GM12878 (cell line): ENCODE results near the gene FAT1. TPM values are rescaled to one million over a fixed set of nuclear protein-coding genes. Genes with fewer than 3 reads are reported as not detected.

Experiments used
- ATAC-seq: fragments of 200-7000 bp; cut with Tn5 transposase; 3 replicates; pipeline ENCODE4 v1.9.1; 2020; ENCODE audit warnings: mild to moderate bottlenecking, moderate library complexity
- BruUV-seq: library from RNA; stranded (reverse); fragments of 400-500 nt; replicated peaks from 2 replicates; lab custom pipeline; 2021; lab: Mats Ljungman, UMichigan
- CTCF ChIA-PET: fragments of 300-600 bp; sonication (Branson Sonifier 250); formaldehyde crosslinking; extraction: SDS; loops from one replicate; lab custom pipeline; 2021; ENCODE audit warnings: inconsistent platforms; lab: Yijun Ruan, JAX
- POLR2A ChIA-PET: fragments of 350-600 bp; formaldehyde crosslinking; extraction: SDS; loops from one replicate; lab custom pipeline; 2021; ENCODE audit warnings: inconsistent platforms; lab: Charles Lee
- RAD21 ChIA-PET: fragments of 300-600 bp; sonication (Branson Sonifier 250); formaldehyde crosslinking; loops from one replicate; lab custom pipeline; 2023; ENCODE audit warnings: antibody characterized with exemption; ENCODE audit not compliant: unreplicated experiment; lab: Charles Lee
- SMC1A ChIA-PET: fragments of 300-600 bp; sonication (Branson Sonifier 250); formaldehyde crosslinking; loops from one replicate; lab custom pipeline; 2023; ENCODE audit not compliant: unreplicated experiment, uncharacterized antibody; lab: Charles Lee
- DNase-seq: peaks from one replicate; pipeline ENCODE4 v3.0.0-alpha.2; 2011; ENCODE audit warnings: low read depth, low spot score
- FAIRE-seq: peaks from 3 replicates; lab custom pipeline; 2011; peaks lifted over from hg19 to GRCh38; lab: Jason Lieb, UNC
- H2AFZ ChIP-seq: 2 replicates; pipeline ENCODE4 v1.6.0; 2011; ENCODE audit warnings: low read depth, low read length, control low read depth; ENCODE audit not compliant: control insufficient read depth
- H3K27ac ChIP-seq: 2 replicates; pipeline ENCODE4 v1.5.1; 2011; ENCODE audit warnings: control low read depth; ENCODE audit not compliant: control insufficient read depth, insufficient read depth
- H3K27me3 ChIP-seq, 2 experiments: replicated peaks in 1 of 2; 2 replicates each; pipeline versions ENCODE4 v1.6.0 to v1.6.1; 2011; ENCODE audit warnings: low read length in 1 of 2; ENCODE audit not compliant: control insufficient read depth in 2 of 2, insufficient read depth in 2 of 2
- H3K36me3 ChIP-seq, 2 experiments: 2 replicates each; pipeline ENCODE4 v1.5.1; 2011; ENCODE audit warnings: low read length in 1 of 2; ENCODE audit not compliant: control insufficient read depth in 2 of 2, insufficient read depth in 2 of 2
- H3K4me1 ChIP-seq: 2 replicates; pipeline ENCODE4 v1.6.1; 2011; ENCODE audit warnings: mild to moderate bottlenecking, low read length, moderate library complexity, mixed read lengths; ENCODE audit not compliant: control insufficient read depth, insufficient read depth
- H3K4me2 ChIP-seq: 2 replicates; pipeline ENCODE4 v1.6.0; 2011; ENCODE audit warnings: control low read depth; ENCODE audit not compliant: control insufficient read depth, insufficient read depth
- H3K4me3 ChIP-seq: fragments of 200-600 bp; sonication (generic); 2 replicates; pipeline ENCODE4 v1.5.1; 2016
- H3K79me2 ChIP-seq: 2 replicates; pipeline ENCODE4 v1.6.0; 2011; ENCODE audit warnings: low read length; ENCODE audit not compliant: control insufficient read depth, insufficient read depth
- H3K9ac ChIP-seq: 2 replicates; pipeline ENCODE4 v1.8.0; 2011; ENCODE audit warnings: low read length, control low read depth, mixed read lengths; ENCODE audit not compliant: control insufficient read depth, insufficient read depth
- H3K9me3 ChIP-seq: replicated peaks from 3 replicates; pipeline ENCODE4 v1.5.1; 2011; ENCODE audit warnings: mild to moderate bottlenecking, low read length; ENCODE audit not compliant: control insufficient read depth, insufficient read depth
- H4K20me1 ChIP-seq: 2 replicates; pipeline ENCODE4 v1.6.0; 2011; ENCODE audit not compliant: control insufficient read depth, insufficient read depth
- ASH2L ChIP-seq: fragments of 300-600, 200-600 bp; sonication (generic); IDR thresholded peaks from 2 replicates; pipeline ENCODE4 v1.6.1; 2017; ENCODE audit warnings: low read depth, mild to moderate bottlenecking, borderline replicate concordance
- DPF2 ChIP-seq: fragments of 450-650 bp; IDR thresholded peaks from 2 replicates; pipeline ENCODE4 v1.6.1; 2017; ENCODE audit warnings: mild to moderate bottlenecking
- MYB ChIP-seq: fragments of 150-350 bp; IDR thresholded peaks from 2 replicates; pipeline ENCODE4 v1.6.1; 2014; ENCODE audit warnings: mild to moderate bottlenecking, low read depth, low read length, borderline replicate concordance
- PAX8 ChIP-seq: fragments of 450-650 bp; IDR thresholded peaks from 2 replicates; pipeline ENCODE4 v1.6.1; 2017; ENCODE audit warnings: mild to moderate bottlenecking, moderate library complexity
- PML ChIP-seq: IDR thresholded peaks from 2 replicates; pipeline ENCODE4 v1.6.1; 2012; ENCODE audit warnings: low read length, inconsistent platforms
- RAD51 ChIP-seq: fragments of 450-650 bp; IDR thresholded peaks from 2 replicates; pipeline ENCODE4 v1.6.1; 2016; ENCODE audit warnings: moderate library complexity, mild to moderate bottlenecking, inconsistent platforms
- SUPT20H ChIP-seq: IDR thresholded peaks from 2 replicates; pipeline ENCODE4 v1.6.1; 2011; ENCODE audit warnings: low read depth, mild to moderate bottlenecking, low read length, moderate library complexity, borderline replicate concordance; ENCODE audit not compliant: control insufficient read depth
- TCF7 ChIP-seq: IDR thresholded peaks from 2 replicates; pipeline ENCODE4 v1.6.1; 2014; ENCODE audit warnings: antibody characterized with exemption, borderline replicate concordance
- WRNIP1 ChIP-seq: IDR thresholded peaks from 2 replicates; pipeline ENCODE4 v1.6.1; 2011; ENCODE audit warnings: low read depth, low read length, improper control_type of control experiment, borderline replicate concordance
- YY1 ChIP-seq: IDR thresholded peaks from 2 replicates; pipeline ENCODE4 v1.6.1; 2011; ENCODE audit warnings: low read depth, mild to moderate bottlenecking, low read length
- WGBS: methylation state at CpG from one replicate; pipeline ENCODE4 v1.1.6; 2016; ENCODE audit warnings: low lambda C conversion rate; ENCODE audit not compliant: insufficient replicate concordance, insufficient coverage; ENCODE audit errors: missing lambda C conversion rate; 5-methylcytosine and 5-hydroxymethylcytosine counted together
- in situ Hi-C: fragments of 300-500 bp; cut with MboI; formaldehyde crosslinking; loops from 9 replicates; pipeline ENCODE4 v1.14.3; 2018; ENCODE audit warnings: mixed read lengths
- intact Hi-C: fragments of 100-400 bp; cut with micrococcal nuclease; formaldehyde crosslinking; loops from one replicate; pipeline ENCODE4 v1.14.2; 2022; ENCODE audit not compliant: unreplicated experiment
- polyA plus RNA-seq, 11 experiments: library from polyadenylated mRNA; depleted of rRNA in 4 of 11; unstranded in 6 of 11; stranded (reverse) in 5 of 11; fragments of >200 nt; fragmentation: Nextera tagmentation in 4 of 11; fragmentation: Illumina TruSeq in 1 of 11; extraction: Ambion mirVana in 4 of 11; extraction: Trizol in 1 of 11; gene quantifications; 1 replicate in 1 of 11; 2 replicates in 10 of 11; pipeline versions ENCODE4 v1.2.1 to v1.2.3, GENCODE V29; 2011 to 2016; ENCODE audit warnings: inconsistent platforms in 2 of 11, missing spikeins in 2 of 11, low read depth in 1 of 11
- total RNA-seq, 4 experiments: library from RNA; depleted of rRNA in 3 of 4; stranded (reverse); fragments of >200 nt in 3 of 4; fragmentation: Illumina TruSeq in 1 of 4; extraction: Trizol in 1 of 4; gene quantifications; 2 replicates each; pipeline versions ENCODE4 v1.2.1 to v1.2.3, GENCODE V29; 2013 to 2021
- TF ChIP-seq, protein P1 (sequence below): IDR thresholded peaks from 2 replicates; pipeline ENCODE4 v1.6.1; 2012; ENCODE audit warnings: mild to moderate bottlenecking, low read depth, low read length
- TF ChIP-seq, protein P2 (sequence below): IDR thresholded peaks from 2 replicates; pipeline ENCODE4 v1.6.1; 2012; ENCODE audit warnings: improper control_type of control experiment, low read depth, low read length; ENCODE audit not compliant: insufficient replicate concordance
- TF ChIP-seq, protein P3 (sequence below): fragments of 450-650 bp; IDR thresholded peaks from 2 replicates; pipeline ENCODE4 v1.6.1; 2017; ENCODE audit warnings: borderline replicate concordance

The FAT1 gene
- total and polyA plus RNA-seq, 10 of the 15 experiments (the other 5 are each of a cell fraction or from before 2014, with no cell fraction given) = 0.04 to 11.8 (median 0.11) TPM; not detected in 1

DNA sequence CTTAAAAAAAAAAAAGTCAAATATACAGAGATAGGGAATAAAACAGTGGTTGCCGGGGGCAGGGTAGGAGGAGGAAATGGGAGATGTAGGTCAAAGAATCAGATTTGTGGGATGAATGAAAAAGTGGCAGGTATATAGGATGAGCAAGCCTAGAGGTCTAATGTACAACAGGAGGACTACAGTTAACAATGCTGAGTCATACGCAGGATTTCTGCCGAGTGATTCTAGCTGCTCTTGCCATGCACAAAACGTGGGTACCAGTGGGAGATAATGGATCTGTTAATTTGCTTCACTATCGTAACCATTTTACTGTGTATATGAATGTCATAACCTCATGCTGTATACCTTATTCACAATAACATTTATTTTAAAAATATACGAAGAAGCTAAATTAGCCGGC lies 157.6 kb downstream of the FAT1 start:
- in situ Hi-C loops = no loop called here
- POLR2A ChIA-PET = no interaction called here

More for the DNA sequence above, 157.6 kb downstream of the FAT1 start:
- no peak overlapping the region for H3K4me3 ChIP-seq
- H3K79me2 ChIP-seq = no peaks in the 10 kb centered on the region
- H3K4me2 ChIP-seq = no peak overlapping the region
- 68% methylated on average over 7 of the region's 7 CpGs for WGBS
- ChIA-PET RAD21 (no interaction called here), CTCF (no interaction called here), SMC1A (no interaction called here)
- no peak overlapping the region for H2AFZ ChIP-seq
- H3K27me3 ChIP-seq = no peaks in the 10 kb centered on the region
- no peaks in the 10 kb centered on the region for H4K20me1 ChIP-seq
- TF ChIP-seq, protein P1, sequence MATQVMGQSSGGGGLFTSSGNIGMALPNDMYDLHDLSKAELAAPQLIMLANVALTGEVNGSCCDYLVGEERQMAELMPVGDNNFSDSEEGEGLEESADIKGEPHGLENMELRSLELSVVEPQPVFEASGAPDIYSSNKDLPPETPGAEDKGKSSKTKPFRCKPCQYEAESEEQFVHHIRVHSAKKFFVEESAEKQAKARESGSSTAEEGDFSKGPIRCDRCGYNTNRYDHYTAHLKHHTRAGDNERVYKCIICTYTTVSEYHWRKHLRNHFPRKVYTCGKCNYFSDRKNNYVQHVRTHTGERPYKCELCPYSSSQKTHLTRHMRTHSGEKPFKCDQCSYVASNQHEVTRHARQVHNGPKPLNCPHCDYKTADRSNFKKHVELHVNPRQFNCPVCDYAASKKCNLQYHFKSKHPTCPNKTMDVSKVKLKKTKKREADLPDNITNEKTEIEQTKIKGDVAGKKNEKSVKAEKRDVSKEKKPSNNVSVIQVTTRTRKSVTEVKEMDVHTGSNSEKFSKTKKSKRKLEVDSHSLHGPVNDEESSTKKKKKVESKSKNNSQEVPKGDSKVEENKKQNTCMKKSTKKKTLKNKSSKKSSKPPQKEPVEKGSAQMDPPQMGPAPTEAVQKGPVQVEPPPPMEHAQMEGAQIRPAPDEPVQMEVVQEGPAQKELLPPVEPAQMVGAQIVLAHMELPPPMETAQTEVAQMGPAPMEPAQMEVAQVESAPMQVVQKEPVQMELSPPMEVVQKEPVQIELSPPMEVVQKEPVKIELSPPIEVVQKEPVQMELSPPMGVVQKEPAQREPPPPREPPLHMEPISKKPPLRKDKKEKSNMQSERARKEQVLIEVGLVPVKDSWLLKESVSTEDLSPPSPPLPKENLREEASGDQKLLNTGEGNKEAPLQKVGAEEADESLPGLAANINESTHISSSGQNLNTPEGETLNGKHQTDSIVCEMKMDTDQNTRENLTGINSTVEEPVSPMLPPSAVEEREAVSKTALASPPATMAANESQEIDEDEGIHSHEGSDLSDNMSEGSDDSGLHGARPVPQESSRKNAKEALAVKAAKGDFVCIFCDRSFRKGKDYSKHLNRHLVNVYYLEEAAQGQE = no peak
- TF ChIP-seq ASH2L (no peak), PML (no peak), WRNIP1 (no peak), MYB (no peak), DPF2 (no peak), SUPT20H (no peak), PAX8 (no peak), RAD51 (no peak), TCF7 (no peak), YY1 (no peak)
- TF ChIP-seq, protein P2, sequence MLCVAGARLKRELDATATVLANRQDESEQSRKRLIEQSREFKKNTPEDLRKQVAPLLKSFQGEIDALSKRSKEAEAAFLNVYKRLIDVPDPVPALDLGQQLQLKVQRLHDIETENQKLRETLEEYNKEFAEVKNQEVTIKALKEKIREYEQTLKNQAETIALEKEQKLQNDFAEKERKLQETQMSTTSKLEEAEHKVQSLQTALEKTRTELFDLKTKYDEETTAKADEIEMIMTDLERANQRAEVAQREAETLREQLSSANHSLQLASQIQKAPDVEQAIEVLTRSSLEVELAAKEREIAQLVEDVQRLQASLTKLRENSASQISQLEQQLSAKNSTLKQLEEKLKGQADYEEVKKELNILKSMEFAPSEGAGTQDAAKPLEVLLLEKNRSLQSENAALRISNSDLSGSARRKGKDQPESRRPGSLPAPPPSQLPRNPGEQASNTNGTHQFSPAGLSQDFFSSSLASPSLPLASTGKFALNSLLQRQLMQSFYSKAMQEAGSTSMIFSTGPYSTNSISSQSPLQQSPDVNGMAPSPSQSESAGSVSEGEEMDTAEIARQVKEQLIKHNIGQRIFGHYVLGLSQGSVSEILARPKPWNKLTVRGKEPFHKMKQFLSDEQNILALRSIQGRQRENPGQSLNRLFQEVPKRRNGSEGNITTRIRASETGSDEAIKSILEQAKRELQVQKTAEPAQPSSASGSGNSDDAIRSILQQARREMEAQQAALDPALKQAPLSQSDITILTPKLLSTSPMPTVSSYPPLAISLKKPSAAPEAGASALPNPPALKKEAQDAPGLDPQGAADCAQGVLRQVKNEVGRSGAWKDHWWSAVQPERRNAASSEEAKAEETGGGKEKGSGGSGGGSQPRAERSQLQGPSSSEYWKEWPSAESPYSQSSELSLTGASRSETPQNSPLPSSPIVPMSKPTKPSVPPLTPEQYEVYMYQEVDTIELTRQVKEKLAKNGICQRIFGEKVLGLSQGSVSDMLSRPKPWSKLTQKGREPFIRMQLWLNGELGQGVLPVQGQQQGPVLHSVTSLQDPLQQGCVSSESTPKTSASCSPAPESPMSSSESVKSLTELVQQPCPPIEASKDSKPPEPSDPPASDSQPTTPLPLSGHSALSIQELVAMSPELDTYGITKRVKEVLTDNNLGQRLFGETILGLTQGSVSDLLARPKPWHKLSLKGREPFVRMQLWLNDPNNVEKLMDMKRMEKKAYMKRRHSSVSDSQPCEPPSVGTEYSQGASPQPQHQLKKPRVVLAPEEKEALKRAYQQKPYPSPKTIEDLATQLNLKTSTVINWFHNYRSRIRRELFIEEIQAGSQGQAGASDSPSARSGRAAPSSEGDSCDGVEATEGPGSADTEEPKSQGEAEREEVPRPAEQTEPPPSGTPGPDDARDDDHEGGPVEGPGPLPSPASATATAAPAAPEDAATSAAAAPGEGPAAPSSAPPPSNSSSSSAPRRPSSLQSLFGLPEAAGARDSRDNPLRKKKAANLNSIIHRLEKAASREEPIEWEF = no peak
- TF ChIP-seq, protein P3, sequence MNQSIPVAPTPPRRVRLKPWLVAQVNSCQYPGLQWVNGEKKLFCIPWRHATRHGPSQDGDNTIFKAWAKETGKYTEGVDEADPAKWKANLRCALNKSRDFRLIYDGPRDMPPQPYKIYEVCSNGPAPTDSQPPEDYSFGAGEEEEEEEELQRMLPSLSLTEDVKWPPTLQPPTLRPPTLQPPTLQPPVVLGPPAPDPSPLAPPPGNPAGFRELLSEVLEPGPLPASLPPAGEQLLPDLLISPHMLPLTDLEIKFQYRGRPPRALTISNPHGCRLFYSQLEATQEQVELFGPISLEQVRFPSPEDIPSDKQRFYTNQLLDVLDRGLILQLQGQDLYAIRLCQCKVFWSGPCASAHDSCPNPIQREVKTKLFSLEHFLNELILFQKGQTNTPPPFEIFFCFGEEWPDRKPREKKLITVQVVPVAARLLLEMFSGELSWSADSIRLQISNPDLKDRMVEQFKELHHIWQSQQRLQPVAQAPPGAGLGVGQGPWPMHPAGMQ = no peak
- intact Hi-C loops = loop anchor here (10.0 kb wide), 1 partner anchor 61 kb away; no protein-coding TSS in a partner anchor
- H3K36me3 ChIP-seq = no peaks in the 10 kb centered on the region
- no TSS peak for BruUV-seq
- no peak overlapping the region for H3K27ac ChIP-seq
- H3K4me1 ChIP-seq = no peaks in the 10 kb centered on the region
- FAIRE-seq = no peak
- H3K9ac ChIP-seq = no peak overlapping the region
- no peaks in the 10 kb centered on the region for H3K9me3 ChIP-seq
- DNase-seq = no peak
- no peak for ATAC-seq
